Adrenal gland (tissue), 5 donors: ENCODE measurements around the gene ARHGEF12.

Source experiments
- POLR2A ChIP-seq, 2 donors: fragments of 450-650 bp; IDR thresholded peaks; one replicate each; pipeline ENCODE4 v1.6.1; 2017; ENCODE audit warnings: antibody characterized with exemption in 2 of 2, mild to moderate bottlenecking in 2 of 2, moderate library complexity in 1 of 2
- TF ChIP-seq, protein P1 (sequence below), 6 experiments: fragments of 450-650 bp in 4 of 6; fragments of 200-600 bp in 2 of 6; sonication (generic) in 1 of 6; IDR thresholded peaks; 1 replicate in 5 of 6; 2 replicates in 1 of 6; pipeline versions ENCODE4 v1.5.1 to v1.8.0; 2016 to 2021; ENCODE audit warnings: antibody characterized with exemption in 6 of 6, mild to moderate bottlenecking in 2 of 6, moderate library complexity in 1 of 6
- donor health status: DM: no; HTN: no; CAD: no.

DNA sequence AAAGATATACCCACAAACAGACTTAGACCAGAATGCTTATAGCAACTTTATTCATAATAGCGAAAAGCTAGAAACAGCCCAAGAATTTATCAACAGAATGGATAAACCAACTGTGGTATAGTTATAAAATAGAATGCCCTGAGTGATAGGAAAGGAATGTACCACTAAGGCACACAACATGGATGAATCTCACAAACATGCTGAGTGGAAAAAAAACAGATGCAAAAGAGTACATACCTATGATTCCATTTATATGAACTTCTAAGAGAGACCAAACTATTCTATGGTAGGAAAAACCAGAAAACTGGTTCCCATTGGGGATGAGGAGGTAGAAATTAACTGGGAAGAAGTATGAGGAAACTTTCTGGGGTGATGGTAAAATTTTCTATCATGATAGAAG lies 134.9 kb downstream of the ARHGEF12 start:
- TF ChIP-seq, protein P1, sequence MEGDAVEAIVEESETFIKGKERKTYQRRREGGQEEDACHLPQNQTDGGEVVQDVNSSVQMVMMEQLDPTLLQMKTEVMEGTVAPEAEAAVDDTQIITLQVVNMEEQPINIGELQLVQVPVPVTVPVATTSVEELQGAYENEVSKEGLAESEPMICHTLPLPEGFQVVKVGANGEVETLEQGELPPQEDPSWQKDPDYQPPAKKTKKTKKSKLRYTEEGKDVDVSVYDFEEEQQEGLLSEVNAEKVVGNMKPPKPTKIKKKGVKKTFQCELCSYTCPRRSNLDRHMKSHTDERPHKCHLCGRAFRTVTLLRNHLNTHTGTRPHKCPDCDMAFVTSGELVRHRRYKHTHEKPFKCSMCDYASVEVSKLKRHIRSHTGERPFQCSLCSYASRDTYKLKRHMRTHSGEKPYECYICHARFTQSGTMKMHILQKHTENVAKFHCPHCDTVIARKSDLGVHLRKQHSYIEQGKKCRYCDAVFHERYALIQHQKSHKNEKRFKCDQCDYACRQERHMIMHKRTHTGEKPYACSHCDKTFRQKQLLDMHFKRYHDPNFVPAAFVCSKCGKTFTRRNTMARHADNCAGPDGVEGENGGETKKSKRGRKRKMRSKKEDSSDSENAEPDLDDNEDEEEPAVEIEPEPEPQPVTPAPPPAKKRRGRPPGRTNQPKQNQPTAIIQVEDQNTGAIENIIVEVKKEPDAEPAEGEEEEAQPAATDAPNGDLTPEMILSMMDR (IDR thresholded peaks at IDR 0.05) = no peak
- no peak for TF ChIP-seq POLR2A (IDR thresholded peaks at IDR 0.05)
